Measurements from ENCODE around the gene SPOCK1. TPM values are rescaled to one million over a fixed set of nuclear protein-coding genes. Genes with fewer than 3 reads are reported as not detected.

The SPOCK1 gene
- total and polyA plus RNA-seq, 2 of the 13 experiments (the other 11 are each of a cell fraction or from before 2014, with no cell fraction given) = 0.18 to 0.29 TPM

- WGBS (ENCODE audit: low lambda C conversion rate) = 7% methylated on average over 2 of the region's 2 CpGs
- intact Hi-C loops (cut with micrococcal nuclease; ENCODE audit: unreplicated experiment) (no loop called here), in situ Hi-C loops (cut with HindIII; ENCODE audit: extremely low pct_ligation_motif_present, low pct_unique_long_range_greater_than_20kb) (no loop called here)
- DNase-seq (ENCODE audit: low spot score) = no peak
- Histone ChIP-seq H3K79me2 (ENCODE audit: insufficient read depth, low read length) (no peaks in the 10 kb centered on the region), H2AFZ (ENCODE audit: low read length) (no peak overlapping the region), H3K27me3 (ENCODE audit: control insufficient read depth in 1 of 2, insufficient read depth in 2 of 2, low read length in 2 of 2) (no peaks in the 10 kb centered on the region), H3K9ac (ENCODE audit: insufficient read depth, low read depth, low read length) (no peak overlapping the region), H3K4me3 (replicated peaks in 1 of 3; ENCODE audit: insufficient read depth in 1 of 3, low read depth in 2 of 3, low read length in 3 of 3) (no peak overlapping the region), H3K9me3 (ENCODE audit: low read length) (no peaks in the 10 kb centered on the region), H3K4me1 (ENCODE audit: insufficient read depth, low read length) (no peaks in the 10 kb centered on the region), H4K20me1 (ENCODE audit: insufficient read depth, low read length) (no peaks in the 10 kb centered on the region), H3K4me2 (ENCODE audit: low read depth, low read length) (no peak overlapping the region), H3K36me3 (replicated peaks in 1 of 2; ENCODE audit: control insufficient read depth in 1 of 2, insufficient read depth in 2 of 2, low read length in 2 of 2) (no peaks in the 10 kb centered on the region), H3K27ac (ENCODE audit: extremely low read length, insufficient read depth, low read length) (no peak overlapping the region)
- no peak for ATAC-seq
- no peak for TF ChIP-seq SOX13 (IDR thresholded peaks at IDR 0.05)
- TF ChIP-seq SOX13 (CRISPR knock-in tag; conservative IDR thresholded peaks at IDR 0.05 in 1 of 2, IDR thresholded peaks at IDR 0.05 in 1 of 2) = no peak
- no peak for TF ChIP-seq PBX3 (CRISPR knock-in tag; IDR thresholded peaks at IDR 0.05; ENCODE audit: borderline replicate concordance)
- no peak for TF ChIP-seq ZNF282 (IDR thresholded peaks at IDR 0.05; ENCODE audit: partially characterized antibody)
- TF ChIP-seq NFE2L1 (CRISPR knock-in tag; IDR thresholded peaks at IDR 0.05; ENCODE audit: borderline replicate concordance) = no peak
- no peak for TF ChIP-seq TBL1XR1 (IDR thresholded peaks at IDR 0.05; ENCODE audit: borderline replicate concordance, low read length, partially characterized antibody)
- TF ChIP-seq ZNF530 (CRISPR knock-in tag; IDR thresholded peaks at IDR 0.05; ENCODE audit: low read depth) = no peak
- TF ChIP-seq SRSF9 (IDR thresholded peaks at IDR 0.05; ENCODE audit: borderline replicate concordance, insufficient read depth, low read depth, low read length, poor library complexity, severe bottlenecking) = no peak
- no peak for TF ChIP-seq PCBP1 (IDR thresholded peaks at IDR 0.05; ENCODE audit: borderline replicate concordance, low read depth, low read length)
- TF ChIP-seq IKZF4 (CRISPR knock-in tag; IDR thresholded peaks at IDR 0.05; ENCODE audit: borderline replicate concordance, low read depth, not compliant biosample characterization) = no peak
- TF ChIP-seq MEIS2 (CRISPR knock-in tag; IDR thresholded peaks at IDR 0.05) = no peak
- TF ChIP-seq DPF2 (CRISPR knock-in tag; IDR thresholded peaks at IDR 0.05; ENCODE audit: borderline replicate concordance, low read depth) = no peak
- TF ChIP-seq GTF3A (CRISPR knock-in tag; conservative IDR thresholded peaks at IDR 0.05) = no peak
- TF ChIP-seq ZNF274 (CRISPR knock-in tag; IDR thresholded peaks at IDR 0.05) = no peak
- no peak for TF ChIP-seq ZBTB46 (CRISPR knock-in tag; IDR thresholded peaks at IDR 0.05; ENCODE audit: borderline replicate concordance)
- no peak for TF ChIP-seq ZFYVE20 (CRISPR knock-in tag; IDR thresholded peaks at IDR 0.05; ENCODE audit: borderline replicate concordance, low read depth)
- TF ChIP-seq ATF6 (CRISPR knock-in tag; conservative IDR thresholded peaks at IDR 0.05) = no peak
- TF ChIP-seq ZSCAN9 (CRISPR knock-in tag; IDR thresholded peaks at IDR 0.05; ENCODE audit: borderline replicate concordance) = no peak
- TF ChIP-seq RARA (CRISPR knock-in tag; IDR thresholded peaks at IDR 0.05) = no peak
- no peak for TF ChIP-seq PCBP2 (optimal IDR thresholded peaks at IDR 0.05; ENCODE audit: low read depth, low read length, poor library complexity, severe bottlenecking)
- ChIA-PET POLR2A (no interaction called here), CTCF (ENCODE audit: low intra/inter-chr PET ratio, low total read pairs) (no interaction called here)
- no peak for FAIRE-seq
- no TSS peak for BruUV-seq (replicated peaks)
These were observed 476.4 kb downstream of the SPOCK1 start for GRCh38 chr5:137022725-137023124.
